Right cardiac atrium (tissue), 5 donors: ENCODE measurements around the gene FRZB. TPM values are rescaled to one million over a fixed set of nuclear protein-coding genes. Genes with fewer than 3 reads are reported as not detected.

Source experiments
- ATAC-seq, 2 donors: fragments of 200-7000 bp; cut with Tn5 transposase; one replicate each; pipeline versions ENCODE4 v1.8.0 to v1.9.1; 2020; ENCODE audit warnings: moderate library complexity in 2 of 2, mild to moderate bottlenecking in 1 of 2
- DNase-seq, 3 donors: peaks; one replicate each; pipeline ENCODE4 v3.0.0-alpha.2; 2020
- H3K27ac ChIP-seq: one replicate; pipeline ENCODE4 v1.5.1; 2013; ENCODE audit warnings: mild to moderate bottlenecking, low read length, control low read depth, moderate library complexity
- H3K27me3 ChIP-seq: one replicate; pipeline ENCODE4 v1.6.1; 2013; ENCODE audit not compliant: control insufficient read depth, insufficient read depth
- H3K4me1 ChIP-seq: one replicate; pipeline ENCODE4 v1.6.1; 2013; ENCODE audit warnings: low read length; ENCODE audit not compliant: control insufficient read depth, insufficient read depth
- H3K4me3 ChIP-seq: one replicate; pipeline ENCODE4 v1.5.1; 2013; ENCODE audit warnings: low read length, control low read depth
- H3K9me3 ChIP-seq: one replicate; pipeline ENCODE4 v1.6.1; 2013; ENCODE audit warnings: low read length; ENCODE audit not compliant: control insufficient read depth
- WGBS: extraction: QIAGEN DNeasy Blood & Tissue Kit; methylation state at CpG from one replicate; pipeline ENCODE4 v1.1.7; 2013; 5-methylcytosine and 5-hydroxymethylcytosine counted together
- intact Hi-C, 4 donors: fragments of 100-400 bp; cut with DNase I; formaldehyde crosslinking; loops; one replicate each; pipeline versions ENCODE4 v1.11.0 to v1.14.0; 2022 to 2023
- polyA plus RNA-seq: library from polyadenylated mRNA; stranded (reverse); fragments of 200-250 nt; gene quantifications from one replicate; pipeline ENCODE4 v1.2.3, GENCODE V29; 2013
- total RNA-seq, 4 donors: library from RNA; stranded (reverse); fragmentation: NEBNext Ultra II Directional; extraction: Animal tissue kit (Norgen Biotek cat#: 25700); gene quantifications; one replicate each; pipeline ENCODE4 v1.2.1, GENCODE V29; 2021
- donor health status: healthy with polysubstance abuse.
- donor health status: DM: no; HTN: yes; CAD: no.
- donor health status: DM: no; HTN: no; CAD: no.
- donor health status: DM: no; HTN: yes; CAD: no; lungs with severe emphysema.
- donor health status: DM: yes; HTN: yes; CAD: no.

The FRZB gene
- total and polyA plus RNA-seq, 5 donors: 2.8 to 7.1 (median 3.2) TPM

GRCh38 chr2:182834293-182834692, 32.1 kb downstream of the FRZB start:
- ATAC-seq (no peak), DNase-seq (no peak)
- intact Hi-C loops: no loop called here
- Histone ChIP-seq H3K4me3 (no peak overlapping the region), H3K27me3 (no peaks in the 10 kb centered on the region), H3K4me1 (no peaks in the 10 kb centered on the region), H3K27ac (no peak overlapping the region), H3K9me3 (no peaks in the 10 kb centered on the region)
- 55% methylated on average over 1 of the region's 1 CpG for WGBS

- H3K4me1 ChIP-seq: no peaks in the 10 kb centered on the region
- ATAC-seq (no peak), DNase-seq (no peak)
- H3K9me3 ChIP-seq: no peaks in the 10 kb centered on the region
- intact Hi-C loops: no loop called here
- H3K27ac ChIP-seq: no peak overlapping the region
- WGBS: 77% methylated on average over 9 of the region's 9 CpGs
- no peak overlapping the region for H3K4me3 ChIP-seq
- no peaks in the 10 kb centered on the region for H3K27me3 ChIP-seq
Observed at GRCh38 chr2:182833084-182833854, 33.2 kb downstream of the FRZB start.

- Histone ChIP-seq H3K4me1 (no peaks in the 10 kb centered on the region), H3K9me3 (no peaks in the 10 kb centered on the region), H3K27ac (no peak overlapping the region), H3K27me3 (no peaks in the 10 kb centered on the region), H3K4me3 (no peak overlapping the region)
- no peak for DNase-seq
- intact Hi-C loops: no loop called here
- no peak for ATAC-seq
- 82% methylated on average over 3 of the region's 3 CpGs for WGBS
Observed at GRCh38 chr2:182831921-182832320, 34.5 kb downstream of the FRZB start.

GRCh38 chr2:182831101-182831500, 35.3 kb downstream of the FRZB start:
- Histone ChIP-seq H3K27me3 (no peaks in the 10 kb centered on the region), H3K4me3 (no peak overlapping the region), H3K9me3 (no peaks in the 10 kb centered on the region), H3K27ac (no peak overlapping the region), H3K4me1 (no peaks in the 10 kb centered on the region)
- ATAC-seq (no peak), DNase-seq (no peak)
- intact Hi-C loops: no loop called here

- 58% methylated on average over 2 of the region's 2 CpGs for whole genome bisulfite sequencing
- intact Hi-C loops: no loop called here
- Histone ChIP-seq H3K27ac (no peak overlapping the region), H3K27me3 (no peaks in the 10 kb centered on the region), H3K4me3 (no peak overlapping the region), H3K9me3 (no peaks in the 10 kb centered on the region), H3K4me1 (no peaks in the 10 kb centered on the region)
- ATAC-seq: no peak
- no peak for DNase-seq
Observed at GRCh38 chr2:182827182-182827879, 39.1 kb downstream of the FRZB start.

GRCh38 chr2:182826496-182826895, 39.9 kb downstream of the FRZB start:
- Histone ChIP-seq H3K4me3 (no peak overlapping the region), H3K27ac (no peak overlapping the region), H3K9me3 (no peaks in the 10 kb centered on the region), H3K27me3 (no peaks in the 10 kb centered on the region), H3K4me1 (no peaks in the 10 kb centered on the region)
- DNase-seq (no peak), ATAC-seq (no peak)
- intact Hi-C loops: no loop called here
- WGBS: 92% methylated on average over 3 of the region's 3 CpGs

- ATAC-seq (no peak), DNase-seq (no peak)
- Histone ChIP-seq H3K27ac (no peak overlapping the region), H3K4me3 (no peak overlapping the region), H3K27me3 (no peaks in the 10 kb centered on the region), H3K9me3 (no peaks in the 10 kb centered on the region), H3K4me1 (no peaks in the 10 kb centered on the region)
- intact Hi-C loops: no loop called here
- WGBS: 73% methylated on average over 1 of the region's 1 CpG
Observed at GRCh38 chr2:182826064-182826463, 40.4 kb downstream of the FRZB start.

- H3K27me3 ChIP-seq: no peaks in the 10 kb centered on the region
- 77% methylated on average over 6 of the region's 6 CpGs for WGBS
- intact Hi-C loops: no loop called here
- ATAC-seq (no peak), DNase-seq (no peak)
- H3K27ac ChIP-seq: no peak overlapping the region
- no peak overlapping the region for H3K4me3 ChIP-seq
- H3K4me1 ChIP-seq: no peaks in the 10 kb centered on the region
- H3K9me3 ChIP-seq: no peaks in the 10 kb centered on the region
Observed at GRCh38 chr2:182824767-182825158, 41.7 kb downstream of the FRZB start.

- Histone ChIP-seq H3K4me3 (no peak overlapping the region), H3K27ac (no peak overlapping the region), H3K4me1 (no peaks in the 10 kb centered on the region), H3K27me3 (no peaks in the 10 kb centered on the region), H3K9me3 (no peaks in the 10 kb centered on the region)
- intact Hi-C loops: no loop called here
- ATAC-seq (no peak), DNase-seq (no peak)
- 69% methylated on average over 5 of the region's 5 CpGs for WGBS
Observed at GRCh38 chr2:182824056-182824766, 42.2 kb downstream of the FRZB start.

GRCh38 chr2:182822733-182823132, 43.7 kb downstream of the FRZB start:
- H3K4me1 ChIP-seq: no peaks in the 10 kb centered on the region

GRCh38 chr2:182821182-182821581, 45.3 kb downstream of the FRZB start:
- Histone ChIP-seq H3K4me1 (no peaks in the 10 kb centered on the region), H3K4me3 (no peak overlapping the region), H3K27ac (no peak overlapping the region), H3K9me3 (no peaks in the 10 kb centered on the region), H3K27me3 (no peaks in the 10 kb centered on the region)
- DNase-seq: no peak
- intact Hi-C loops: no loop called here
- 73% methylated on average over 2 of the region's 2 CpGs for WGBS
- no peak for ATAC-seq

More at GRCh38 chr2:182822733-182823132, 43.7 kb downstream of the FRZB start:
- H3K27me3 ChIP-seq: no peaks in the 10 kb centered on the region
- no peak for DNase-seq
- no peak for ATAC-seq
- no peak overlapping the region for H3K4me3 ChIP-seq
- H3K27ac ChIP-seq: no peak overlapping the region
- H3K9me3 ChIP-seq: no peaks in the 10 kb centered on the region
- WGBS: 96% methylated on average over 2 of the region's 2 CpGs
- intact Hi-C loops: no loop called here
